ENCODE data around the gene PITX1. TPM values are rescaled to one million over a fixed set of nuclear protein-coding genes. Genes with fewer than 3 reads are reported as not detected.

PITX1 gene
- polyA plus RNA-seq, 3 donors from 2014 or later: not detected

GRCh38 chr5:135034236-135034962 is 371 bp upstream of the PITX1 start:
- Mint-ChIP-seq H3K4me1 (peaks cover 21 to 24% of the 10 kb centered on the region in 2 donors), H3K9me3 (no peaks in the 10 kb centered on the region), H3K4me3 (peak overlapping the region; percentile 45 to 61 (median 58)), H3K27me3 (ENCODE audit: low read depth in 3 of 3) (peaks cover 12 to 29% (median 28%) of the 10 kb centered on the region in 3 donors), H3K36me3 (peaks cover 3 to 5% (median 4%) of the 10 kb centered on the region in 3 donors), H3K27ac (no peak overlapping the region)
- DNase-seq: no peak

DNA sequence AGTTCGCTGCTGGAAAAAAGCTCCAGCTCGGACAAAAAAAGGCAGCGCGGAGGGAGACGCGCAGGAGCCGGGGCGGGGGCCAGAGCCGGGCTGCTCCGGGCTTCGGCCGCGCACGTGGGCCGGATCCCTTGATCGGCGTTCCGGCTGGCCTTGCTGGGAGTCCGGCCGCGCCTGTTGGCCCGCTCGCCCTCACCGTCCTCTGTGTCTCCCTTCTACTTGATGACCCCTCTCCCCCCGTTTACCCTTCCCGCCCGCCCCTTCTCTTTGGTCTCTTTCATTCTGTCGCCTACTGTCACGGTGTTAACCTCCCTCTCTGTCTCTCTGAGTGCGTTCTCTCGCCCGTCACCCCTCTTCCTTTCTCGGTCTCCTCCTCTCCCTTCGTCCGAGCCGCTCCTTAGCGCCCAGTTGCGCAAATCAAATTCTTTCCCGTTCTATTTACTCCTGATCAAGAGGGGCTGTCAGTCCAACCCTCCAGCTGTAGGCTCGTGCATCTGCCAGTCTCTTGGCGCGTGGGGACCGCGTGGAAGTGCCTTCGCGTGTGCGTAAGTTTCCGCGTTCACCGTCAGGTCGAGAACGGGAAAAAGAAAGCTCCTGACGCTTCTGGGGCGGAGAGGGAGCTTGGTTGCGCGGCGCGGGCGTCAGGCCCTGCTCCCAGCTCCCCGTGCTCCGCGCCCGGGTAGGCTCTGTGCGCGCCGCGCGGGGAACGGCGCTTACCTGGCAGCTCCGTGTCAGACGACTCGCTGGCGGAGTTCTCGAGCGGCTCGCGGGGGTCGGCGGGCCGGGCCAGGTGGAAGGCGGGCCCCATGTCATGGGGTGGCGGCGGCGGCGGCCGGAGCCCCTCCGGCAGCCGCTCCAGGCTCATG is 798 bp downstream of the PITX1 start:
- Mint-ChIP-seq H3K4me3 (peak overlapping the region in 4 of 5 donors; percentile 39 to 67 (median 42)), H3K27me3 (ENCODE audit: low read depth in 3 of 3) (peaks cover 14 to 35% (median 29%) of the 10 kb centered on the region in 3 donors), H3K4me1 (peaks cover 23 to 25% of the 10 kb centered on the region in 2 donors), H3K9me3 (no peaks in the 10 kb centered on the region), H3K36me3 (peaks cover 4 to 6% (median 4%) of the 10 kb centered on the region in 3 donors), H3K27ac (no peak overlapping the region)
- DNase-seq: no peak

GRCh38 chr5:135032695-135032998 is 1.4 kb downstream of the PITX1 start:
- peaks cover 4 to 6% (median 4%) of the 10 kb centered on the region in 3 donors for H3K36me3 Mint-ChIP-seq
- peaks cover 23 to 24% of the 10 kb centered on the region in 2 donors for H3K4me1 Mint-ChIP-seq
- no peak overlapping the region for H3K27ac Mint-ChIP-seq
- peaks cover 14 to 32% (median 25%) of the 10 kb centered on the region in 3 donors for H3K27me3 Mint-ChIP-seq (ENCODE audit: low read depth in 3 of 3)
- DNase-seq: no peak
- H3K9me3 Mint-ChIP-seq: no peaks in the 10 kb centered on the region
- peak overlapping the region; percentile 22 to 79 (median 59) for H3K4me3 Mint-ChIP-seq

DNA sequence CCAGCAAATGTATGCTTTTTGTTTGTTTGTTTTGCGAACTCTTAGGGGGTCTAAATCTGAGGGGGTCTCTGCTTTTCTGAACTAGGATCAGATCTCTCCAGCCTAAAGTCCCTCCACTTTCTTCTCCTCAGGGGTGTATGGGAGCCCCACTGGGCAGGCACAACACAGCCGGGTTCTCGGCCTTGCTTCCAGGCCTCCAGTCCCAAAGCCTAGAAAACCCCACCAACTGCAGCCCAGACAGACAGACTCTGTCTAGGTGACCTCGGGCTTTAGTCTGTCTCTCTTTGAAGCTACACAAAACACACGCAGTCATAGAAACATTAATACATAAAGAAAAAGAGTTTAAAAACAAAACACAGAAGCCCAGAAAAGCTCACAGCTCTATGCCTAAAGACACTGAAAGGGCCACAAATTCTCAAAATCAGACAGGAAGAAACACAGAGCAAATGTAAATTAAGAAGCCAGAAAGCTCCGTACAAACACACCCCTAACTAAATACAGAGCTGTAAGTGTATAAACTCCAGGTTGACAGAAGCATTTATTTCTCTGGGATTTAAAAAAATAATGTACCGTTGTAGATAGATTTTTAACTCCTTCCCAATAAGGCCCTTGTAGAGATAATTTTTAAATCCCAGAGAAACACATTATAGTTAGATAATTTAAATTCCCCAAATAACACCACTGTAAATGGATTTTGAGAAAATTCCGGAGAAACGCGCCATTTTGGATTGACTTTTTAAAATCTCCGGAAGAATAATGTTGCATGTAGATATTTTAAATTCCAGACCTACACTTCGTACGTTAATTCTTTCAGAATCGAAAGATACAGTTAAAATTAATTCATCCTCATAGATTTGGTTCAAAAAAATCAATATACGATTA is 2.0 kb downstream of the PITX1 start:
- peaks cover 4 to 6% (median 4%) of the 10 kb centered on the region in 3 donors for H3K36me3 Mint-ChIP-seq
- H3K27ac Mint-ChIP-seq: no peak overlapping the region
- H3K9me3 Mint-ChIP-seq: no peaks in the 10 kb centered on the region
- DNase-seq: no peak
- peak overlapping the region in 4 of 5 donors; percentile 18 to 79 (median 33) for H3K4me3 Mint-ChIP-seq
- peaks cover 23 to 24% of the 10 kb centered on the region in 2 donors for H3K4me1 Mint-ChIP-seq
- peaks cover 14 to 32% (median 25%) of the 10 kb centered on the region in 3 donors for H3K27me3 Mint-ChIP-seq (ENCODE audit: low read depth in 3 of 3)

GRCh38 chr5:135030956-135031812 is 2.8 kb downstream of the PITX1 start:
- peaks cover 4 to 6% (median 4%) of the 10 kb centered on the region in 3 donors for H3K36me3 Mint-ChIP-seq
- no peaks in the 10 kb centered on the region for H3K9me3 Mint-ChIP-seq
- H3K4me3 Mint-ChIP-seq: no peak overlapping the region
- no peak for DNase-seq
- no peak overlapping the region for H3K27ac Mint-ChIP-seq
- peaks cover 23 to 24% of the 10 kb centered on the region in 2 donors for H3K4me1 Mint-ChIP-seq
- peaks cover 14 to 32% (median 26%) of the 10 kb centered on the region in 3 donors for H3K27me3 Mint-ChIP-seq (ENCODE audit: low read depth in 3 of 3)

DNA sequence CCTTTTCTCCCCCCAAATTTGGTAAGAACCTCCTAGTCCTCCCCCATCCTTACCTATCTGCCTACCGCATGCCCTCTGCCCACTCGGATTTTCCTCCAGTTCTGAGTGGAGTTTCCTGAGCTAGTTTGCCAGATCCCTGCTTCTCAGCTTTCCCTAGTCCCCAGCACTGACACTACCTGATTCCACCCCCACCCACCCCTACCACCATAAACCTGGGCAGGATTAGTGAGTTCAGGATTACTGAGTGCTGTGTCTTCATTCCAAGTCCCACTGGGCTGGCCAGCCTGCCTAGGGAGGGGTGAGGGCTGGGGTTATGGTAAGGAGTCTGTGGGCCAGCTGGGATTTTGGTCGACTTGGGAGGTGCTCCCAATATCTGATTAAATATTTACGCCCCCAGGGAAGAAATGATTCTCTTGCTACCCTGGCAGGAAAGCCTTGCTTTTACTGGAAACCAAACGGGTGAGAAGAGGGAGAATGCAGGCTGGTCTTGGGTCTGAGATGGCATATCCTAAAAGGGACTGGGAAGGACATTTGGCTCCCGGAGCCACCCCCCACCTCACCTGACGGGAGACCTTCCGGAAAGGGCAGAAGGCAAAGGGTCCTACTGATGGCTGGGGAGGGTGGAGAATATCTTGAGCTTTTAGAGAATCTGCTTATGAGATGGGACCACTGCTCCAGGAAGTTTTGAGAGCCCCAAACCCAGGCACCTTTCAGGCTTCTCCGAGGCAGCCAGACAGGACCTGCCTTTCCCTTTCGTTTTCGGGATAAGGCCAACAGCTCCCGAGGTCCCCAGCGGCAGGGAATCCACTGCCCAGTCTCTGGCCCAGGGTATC is 3.7 kb downstream of the PITX1 start:
- no peak overlapping the region for H3K27ac Mint-ChIP-seq
- peaks cover 23 to 24% of the 10 kb centered on the region in 2 donors for H3K4me1 Mint-ChIP-seq
- H3K27me3 Mint-ChIP-seq (ENCODE audit: low read depth in 3 of 3): peaks cover 10 to 30% (median 26%) of the 10 kb centered on the region in 3 donors
- peak overlapping the region in 1 of 5 donors; percentile 49 for H3K4me3 Mint-ChIP-seq
- H3K9me3 Mint-ChIP-seq: no peaks in the 10 kb centered on the region
- H3K36me3 Mint-ChIP-seq: peaks cover 4 to 6% (median 4%) of the 10 kb centered on the region in 3 donors
- DNase-seq: no peak

DNA sequence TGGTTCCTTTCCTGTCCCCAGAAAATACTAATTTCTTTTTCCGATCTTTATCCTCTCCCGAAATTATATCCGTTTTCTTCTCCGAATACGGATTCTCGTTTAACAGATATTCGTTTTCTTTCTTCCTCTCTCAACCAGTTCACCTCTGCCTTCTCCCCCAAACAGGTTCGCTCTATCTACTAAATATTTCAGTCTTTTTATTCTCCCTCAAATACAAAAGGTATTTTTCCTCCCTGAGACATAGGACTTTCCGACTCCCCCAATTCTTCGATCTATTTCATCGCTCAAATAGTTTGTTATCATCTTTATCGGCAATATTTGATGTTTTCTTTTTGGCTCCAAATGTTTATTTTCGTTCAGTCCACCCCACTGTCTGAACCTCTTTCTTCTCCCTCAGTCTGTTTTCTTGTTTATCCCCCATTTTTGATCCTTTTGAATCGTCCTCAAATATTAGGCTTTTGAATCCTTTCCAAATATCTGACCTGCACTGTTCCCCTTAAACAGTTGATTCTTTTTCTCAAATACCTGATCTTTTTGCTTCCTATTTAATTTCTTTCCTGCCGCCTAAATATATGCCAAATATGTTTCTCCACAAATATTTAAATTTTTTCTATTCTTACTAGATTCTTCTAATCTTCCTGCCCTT is 4.4 kb downstream of the PITX1 start:
- no peaks in the 10 kb centered on the region for H3K9me3 Mint-ChIP-seq
- peak overlapping the region in 1 of 6 donors; percentile 0 for H3K27ac Mint-ChIP-seq
- DNase-seq: no peak
- H3K36me3 Mint-ChIP-seq: peaks cover 4 to 6% (median 4%) of the 10 kb centered on the region in 3 donors
- H3K4me1 Mint-ChIP-seq: peaks cover 18 to 23% of the 10 kb centered on the region in 2 donors
- peaks cover 8 to 28% (median 21%) of the 10 kb centered on the region in 3 donors for H3K27me3 Mint-ChIP-seq (ENCODE audit: low read depth in 3 of 3)
- H3K4me3 Mint-ChIP-seq: peak overlapping the region in 1 of 5 donors; percentile 27

DNA sequence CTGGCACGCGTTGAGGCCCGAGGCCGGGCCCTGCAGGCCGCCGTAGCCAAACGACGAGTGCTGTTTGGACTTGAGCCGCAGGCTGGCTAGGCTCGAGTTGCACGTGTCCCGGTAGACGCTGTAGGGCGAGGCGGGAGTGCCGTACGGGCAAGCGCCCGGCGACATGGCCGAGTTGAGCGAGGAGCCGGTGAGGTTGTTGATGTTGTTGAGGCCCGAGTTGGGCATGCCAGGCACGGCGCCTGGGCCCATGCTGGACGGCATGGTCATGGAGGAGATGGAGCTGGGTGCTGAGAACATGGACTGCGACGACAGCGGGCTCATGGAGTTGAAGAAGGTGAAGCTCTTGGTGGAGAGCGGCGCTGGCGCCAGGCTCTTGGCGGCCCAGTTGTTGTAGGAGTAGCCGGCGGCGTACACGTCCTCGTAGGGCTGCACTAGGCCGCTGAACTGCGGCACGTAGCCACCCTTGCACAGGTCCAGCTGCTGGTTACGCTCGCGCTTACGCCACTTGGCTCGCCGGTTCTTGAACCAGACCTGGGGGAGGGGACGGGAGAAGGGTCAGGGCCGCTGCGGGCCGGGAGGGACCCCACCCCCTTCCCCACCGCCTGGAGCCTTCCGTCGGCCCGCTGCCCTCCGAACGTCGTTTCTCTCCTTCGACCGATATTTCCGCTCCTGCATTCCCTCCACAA is 5.1 kb downstream of the PITX1 start:
- Mint-ChIP-seq H3K4me1 (peaks cover 18 to 23% of the 10 kb centered on the region in 2 donors), H3K27me3 (ENCODE audit: low read depth in 3 of 3) (peaks cover 8 to 28% (median 21%) of the 10 kb centered on the region in 3 donors), H3K36me3 (peaks cover 4 to 6% (median 4%) of the 10 kb centered on the region in 3 donors), H3K27ac (peak overlapping the region in 1 of 6 donors; percentile 0), H3K4me3 (peak overlapping the region in 1 of 5 donors; percentile 27), H3K9me3 (no peaks in the 10 kb centered on the region)
- no peak for DNase-seq

- H3K36me3 Mint-ChIP-seq: peaks cover 4 to 6% (median 4%) of the 10 kb centered on the region in 3 donors
Observed at GRCh38 chr5:135027697-135028615, 6.1 kb downstream of the PITX1 start.

GRCh38 chr5:135027266-135027696 is 6.7 kb downstream of the PITX1 start:
- Mint-ChIP-seq H3K4me3 (no peak overlapping the region), H3K9me3 (no peaks in the 10 kb centered on the region), H3K27ac (no peak overlapping the region), H3K27me3 (ENCODE audit: low read depth in 3 of 3) (peaks cover 8 to 23% (median 18%) of the 10 kb centered on the region in 3 donors), H3K4me1 (peaks cover 11 to 13% of the 10 kb centered on the region in 2 donors), H3K36me3 (peaks cover 4 to 6% (median 4%) of the 10 kb centered on the region in 3 donors)
- no peak for DNase-seq

More at GRCh38 chr5:135027697-135028615, 6.1 kb downstream of the PITX1 start:
- Mint-ChIP-seq H3K9me3 (no peaks in the 10 kb centered on the region), H3K4me1 (peaks cover 16 to 18% of the 10 kb centered on the region in 2 donors), H3K27ac (no peak overlapping the region), H3K27me3 (ENCODE audit: low read depth in 3 of 3) (peaks cover 8 to 26% (median 21%) of the 10 kb centered on the region in 3 donors), H3K4me3 (peak overlapping the region in 1 of 5 donors; percentile 9)
- no peak for DNase-seq
